Upper lobe of left lung (tissue), 6 donors: ENCODE data around the gene FOLR3. TPM values are rescaled to one million over a fixed set of nuclear protein-coding genes. Genes with fewer than 3 reads are reported as not detected.
"Not testable (repeated sequence)": the region's sequence is repeated elsewhere in the genome, so short reads cannot be mapped to it uniquely, and the experiment has no call there.

Experiments used
- ATAC-seq, 2 donors: fragments of 200-7000 bp; cut with Tn5 transposase; one replicate each; pipeline ENCODE4 v1.9.1; 2022; ENCODE audit warnings: mild to moderate bottlenecking in 2 of 2, moderate library complexity in 2 of 2; ENCODE audit not compliant: low FRiP score in 2 of 2
- DNase-seq, 2 donors: peaks; one replicate each; pipeline ENCODE4 v3.0.0-alpha.2; 2019 to 2020
- H3K27ac ChIP-seq, 4 donors: fragments of 200-600 bp; sonication (generic); one replicate each; pipeline ENCODE4 v1.5.1; 2016 to 2019
- H3K27me3 ChIP-seq, 4 donors: fragments of 200-600 bp; sonication (generic); one replicate each; pipeline ENCODE4 v1.5.1; 2017 to 2019
- H3K36me3 ChIP-seq, 4 donors: fragments of 200-600 bp; sonication (generic); one replicate each; pipeline ENCODE4 v1.5.1; 2016 to 2019
- H3K4me1 ChIP-seq, 4 donors: fragments of 200-600 bp; sonication (generic); one replicate each; pipeline ENCODE4 v1.5.1; 2018 to 2019
- H3K4me3 ChIP-seq, 4 donors: fragments of 200-600 bp; sonication (generic); one replicate each; pipeline ENCODE4 v1.5.1; 2017 to 2019; ENCODE audit warnings: mild to moderate bottlenecking in 2 of 4, moderate library complexity in 1 of 4
- H3K9me3 ChIP-seq, 4 donors: fragments of 200-600 bp; sonication (generic); one replicate each; pipeline ENCODE4 v1.5.1; 2018 to 2019
- CTCF ChIP-seq, 6 experiments: fragments of 450-650 bp in 4 of 6; fragments of 200-600 bp in 2 of 6; sonication (generic) in 2 of 6; IDR thresholded peaks; one replicate each; pipeline ENCODE4 v1.5.1; 2016 to 2019; ENCODE audit warnings: antibody characterized with exemption in 6 of 6
- EP300 ChIP-seq, 4 donors: sonication (generic); formaldehyde crosslinking; IDR thresholded peaks; one replicate each; pipeline ENCODE4 v1.5.1; 2017; ENCODE audit warnings: antibody characterized with exemption in 4 of 4, control low read depth in 2 of 4
- POLR2A ChIP-seq, 4 donors: fragments of 450-650 bp; IDR thresholded peaks; one replicate each; pipeline ENCODE4 v1.5.1; 2016 to 2017; ENCODE audit warnings: antibody characterized with exemption in 4 of 4, mild to moderate bottlenecking in 2 of 4
- POLR2AphosphoS5 ChIP-seq, 2 donors: sonication (generic); formaldehyde crosslinking; IDR thresholded peaks; one replicate each; pipeline ENCODE4 v1.5.1; 2017; ENCODE audit warnings: antibody characterized with exemption in 2 of 2
- WGBS, 2 donors: methylation state at CpG; one replicate each; pipeline ENCODE4 v1.1.5; 2017 to 2018; 5-methylcytosine and 5-hydroxymethylcytosine counted together
- total RNA-seq, 6 donors: library from RNA; depleted of rRNA in 4 of 6; stranded (reverse); fragments of >200 nt in 4 of 6; gene quantifications; one replicate each; pipeline versions ENCODE4 v1.1.0 to v1.2.1, GENCODE V29; 2016 to 2021
- donor health status: DM: no; HTN: no; CAD: no; lungs with moderate emphysema.
- donor health status: DM: no; HTN: yes; CAD: no; lungs with severe emphysema.

Gene FOLR3
- total RNA-seq, 6 donors from 2014 or later, result 1.4 to 69.7 (median 9.5) TPM; not detected in 2

DNA sequence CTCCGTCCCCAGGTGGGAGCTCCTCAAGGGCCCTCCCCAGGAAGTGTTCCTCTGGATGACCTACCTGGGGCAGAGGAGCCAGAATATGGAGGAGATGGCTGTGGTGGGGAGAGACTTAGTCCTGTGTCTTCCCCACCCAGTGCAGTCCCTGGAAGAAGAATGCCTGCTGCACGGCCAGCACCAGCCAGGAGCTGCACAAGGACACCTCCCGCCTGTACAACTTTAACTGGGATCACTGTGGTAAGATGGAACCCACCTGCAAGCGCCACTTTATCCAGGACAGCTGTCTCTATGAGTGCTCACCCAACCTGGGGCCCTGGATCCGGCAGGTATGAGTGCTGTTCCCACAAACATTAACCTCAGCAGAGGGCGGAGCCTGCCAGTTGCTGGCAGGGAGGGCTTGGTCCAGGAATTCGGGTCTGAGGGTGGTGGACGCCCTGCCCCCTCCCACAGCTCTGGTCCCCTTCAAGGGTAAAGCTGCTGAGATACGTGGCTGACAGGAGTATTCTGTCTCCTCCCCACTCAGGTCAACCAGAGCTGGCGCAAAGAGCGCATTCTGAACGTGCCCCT, 3.4 kb downstream of the FOLR3 start:
- DNase-seq (peak in 1 of 2 donors; percentile 16), ATAC-seq (no peak)
- Histone ChIP-seq H3K27me3 (no peaks in the 10 kb centered on the region), H3K9me3 (no peaks in the 10 kb centered on the region), H3K4me1 (no peaks in the 10 kb centered on the region), H3K36me3 (no peaks in the 10 kb centered on the region), H3K27ac (no peak overlapping the region), H3K4me3 (no peak overlapping the region)
- no peak for TF ChIP-seq POLR2AphosphoS5 (IDR thresholded peaks at IDR 0.05)
- 71% methylated on average over 4 to 12 of the region's 12 CpGs for whole genome bisulfite sequencing, 2 donors

DNA sequence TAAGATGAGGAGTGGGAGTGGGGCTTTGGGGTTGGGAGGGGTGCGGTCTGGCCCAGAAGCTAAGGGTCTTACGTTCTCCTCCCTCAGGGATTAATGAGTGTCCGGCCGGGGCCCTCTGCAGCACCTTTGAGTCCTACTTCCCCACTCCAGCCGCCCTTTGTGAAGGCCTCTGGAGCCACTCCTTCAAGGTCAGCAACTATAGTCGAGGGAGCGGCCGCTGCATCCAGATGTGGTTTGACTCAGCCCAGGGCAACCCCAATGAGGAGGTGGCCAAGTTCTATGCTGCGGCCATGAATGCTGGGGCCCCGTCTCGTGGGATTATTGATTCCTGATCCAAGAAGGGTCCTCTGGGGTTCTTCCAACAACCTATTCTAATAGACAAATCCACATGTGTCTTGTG, 4.0 kb downstream of the FOLR3 start:
- Histone ChIP-seq H3K4me3 (no peak overlapping the region), H3K27ac (no peak overlapping the region), H3K27me3 (no peaks in the 10 kb centered on the region), H3K36me3 (no peaks in the 10 kb centered on the region), H3K4me1 (no peaks in the 10 kb centered on the region), H3K9me3 (no peaks in the 10 kb centered on the region)
- ATAC-seq, result no peak
- no peak for TF ChIP-seq POLR2A (IDR thresholded peaks at IDR 0.05)
- no peak for TF ChIP-seq EP300 (IDR thresholded peaks at IDR 0.05)
- no peak for TF ChIP-seq POLR2AphosphoS5 (IDR thresholded peaks at IDR 0.05)
- TF ChIP-seq CTCF (IDR thresholded peaks at IDR 0.05), result no peak
- WGBS, 2 donors, result 90 to 95% methylated on average over 11 of the region's 11 CpGs
- DNase-seq, result no peak

DNA sequence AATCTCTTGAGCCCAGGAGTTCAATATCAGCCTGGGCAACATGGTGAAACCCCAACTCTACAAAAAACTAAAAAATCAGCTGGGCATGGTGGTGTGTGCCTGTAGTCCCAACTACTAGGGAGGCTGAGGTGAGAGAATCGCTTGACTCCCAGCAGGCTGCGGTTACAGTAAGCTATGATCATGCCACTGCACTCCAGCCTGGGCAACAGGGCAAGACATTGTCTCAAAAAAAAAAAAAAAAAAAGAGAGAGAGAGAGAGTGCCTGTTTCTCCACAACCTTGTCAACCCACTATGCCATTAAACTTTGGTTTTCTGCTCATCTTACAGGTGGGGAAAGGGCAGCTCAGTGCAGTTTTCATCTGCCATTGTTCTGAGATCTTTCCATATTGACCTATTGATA, 5.1 kb downstream of the FOLR3 start:
- ATAC-seq, result no peak
- TF ChIP-seq EP300 (IDR thresholded peaks at IDR 0.05), result no peak
- TF ChIP-seq POLR2A (IDR thresholded peaks at IDR 0.05), result no peak
- TF ChIP-seq CTCF (IDR thresholded peaks at IDR 0.05), result no peak
- TF ChIP-seq POLR2AphosphoS5 (IDR thresholded peaks at IDR 0.05), result no peak

GRCh38 chr11:72141066-72141465, 5.5 kb downstream of the FOLR3 start:
- no peaks in the 10 kb centered on the region for H3K27me3 ChIP-seq
- 79 to 81% methylated on average over 3 of the region's 3 CpGs for WGBS, 2 donors
- no peaks in the 10 kb centered on the region for H3K4me1 ChIP-seq
- H3K4me3 ChIP-seq, result no peak overlapping the region
- H3K36me3 ChIP-seq, result no peaks in the 10 kb centered on the region
- no peaks in the 10 kb centered on the region for H3K9me3 ChIP-seq
- ATAC-seq (no peak), DNase-seq (no peak)
- no peak overlapping the region for H3K27ac ChIP-seq
- no peak for TF ChIP-seq POLR2AphosphoS5 (IDR thresholded peaks at IDR 0.05)
- TF ChIP-seq POLR2A (IDR thresholded peaks at IDR 0.05), result no peak
- no peak for TF ChIP-seq EP300 (IDR thresholded peaks at IDR 0.05)
- no peak for TF ChIP-seq CTCF (IDR thresholded peaks at IDR 0.05)

More for the DNA sequence above, 5.1 kb downstream of the FOLR3 start:
- WGBS, 2 donors, result 85 to 100% methylated on average over 2 of the region's 2 CpGs
- no peak for DNase-seq
- no peaks in the 10 kb centered on the region for H3K36me3 ChIP-seq
- no peaks in the 10 kb centered on the region for H3K27me3 ChIP-seq
- no peaks in the 10 kb centered on the region for H3K9me3 ChIP-seq
- no peak overlapping the region for H3K27ac ChIP-seq
- H3K4me3 ChIP-seq, result no peak overlapping the region
- no peaks in the 10 kb centered on the region for H3K4me1 ChIP-seq

- WGBS, 2 donors, result 44 to 64% methylated on average over 1 of the region's 1 CpG
- not testable (repeated sequence) for H3K27me3 ChIP-seq, H3K4me1 ChIP-seq, H3K27ac ChIP-seq, H3K9me3 ChIP-seq, H3K36me3 ChIP-seq, ATAC-seq, H3K4me3 ChIP-seq, DNase-seq
Observed at GRCh38 chr11:72142086-72142485, 6.6 kb downstream of the FOLR3 start.

DNA sequence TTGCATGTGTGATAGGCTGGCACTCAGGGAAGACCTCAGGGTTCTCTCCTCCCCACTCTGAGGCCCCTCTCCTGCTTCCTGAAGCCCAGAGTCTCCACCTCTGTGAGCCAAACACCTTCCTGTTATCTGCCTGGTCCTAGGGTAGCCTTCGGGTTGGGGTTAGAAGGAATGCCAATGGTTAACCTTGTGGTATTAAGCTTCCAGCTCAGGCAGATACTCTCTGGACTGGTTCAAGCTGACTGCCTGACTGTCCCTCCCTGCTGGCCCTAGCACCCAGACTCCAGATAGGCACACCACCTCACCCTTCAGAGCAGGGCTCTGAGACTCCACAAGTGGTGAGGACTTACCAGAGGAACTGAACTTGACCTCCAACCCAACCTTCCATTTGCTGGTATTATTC, 7.0 kb downstream of the FOLR3 start:
- H3K4me1 ChIP-seq, DNase-seq, H3K27ac ChIP-seq, ATAC-seq, H3K9me3 ChIP-seq, H3K4me3 ChIP-seq, H3K36me3 ChIP-seq, H3K27me3 ChIP-seq: not testable (repeated sequence)
- WGBS, 2 donors, result no CpG with 5 or more reads among the region's 1 CpG
